H9 (cell line): ENCODE data around the gene SCN8A. TPM values are rescaled to one million over a fixed set of nuclear protein-coding genes. Genes with fewer than 3 reads are reported as not detected.

Experiments
- DNase-seq: peaks from one replicate; pipeline ENCODE4 v3.0.0-alpha.2; 2017
- H2AFZ ChIP-seq: one replicate; pipeline ENCODE4 v1.6.1; 2013; ENCODE audit warnings: mild to moderate bottlenecking, low read length, control low read depth, moderate library complexity
- H2AK5ac ChIP-seq: 2 replicates; pipeline ENCODE4 v1.6.1; 2013; ENCODE audit warnings: low read length, control low read depth, mixed read lengths; ENCODE audit not compliant: insufficient read length
- H2BK120ac ChIP-seq: one replicate; pipeline ENCODE4 v1.6.1; 2013; ENCODE audit warnings: low read depth, mild to moderate bottlenecking, low read length, control low read depth, inconsistent platforms; ENCODE audit not compliant: poor library complexity, severe bottlenecking
- H2BK12ac ChIP-seq: 2 replicates; pipeline ENCODE4 v1.6.1; 2013; ENCODE audit warnings: low read length, control low read depth, mixed read lengths, low read depth; ENCODE audit not compliant: insufficient read length
- H2BK15ac ChIP-seq: 2 replicates; pipeline ENCODE4 v1.6.1; 2013; ENCODE audit warnings: low read depth, low read length, control low read depth
- H2BK20ac ChIP-seq: one replicate; pipeline ENCODE4 v1.6.1; 2013; ENCODE audit warnings: low read depth, mild to moderate bottlenecking, low read length, control low read depth, inconsistent platforms; ENCODE audit not compliant: poor library complexity, severe bottlenecking
- H2BK5ac ChIP-seq: 2 replicates; pipeline ENCODE4 v1.6.1; 2013; ENCODE audit warnings: low read length, control low read depth, mixed read lengths; ENCODE audit not compliant: insufficient read length
- H3K14ac ChIP-seq: 2 replicates; pipeline ENCODE4 v1.6.1; 2013; ENCODE audit warnings: low read length, control low read depth; ENCODE audit not compliant: insufficient read depth
- H3K18ac ChIP-seq: 2 replicates; pipeline ENCODE4 v1.6.1; 2013; ENCODE audit warnings: low read depth, mild to moderate bottlenecking, mixed read lengths, low read length, control low read depth; ENCODE audit not compliant: insufficient read length
- H3K23ac ChIP-seq: 2 replicates; pipeline ENCODE4 v1.6.1; 2013; ENCODE audit warnings: low read length, control low read depth, mixed read lengths, low read depth; ENCODE audit not compliant: insufficient read length
- H3K23me2 ChIP-seq: 2 replicates; pipeline ENCODE4 v1.6.1; 2013; ENCODE audit warnings: low read depth, mild to moderate bottlenecking, mixed read lengths, low read length, control low read depth; ENCODE audit not compliant: insufficient read length, poor library complexity, severe bottlenecking
- H3K27ac ChIP-seq: 2 replicates; pipeline ENCODE4 v1.5.1; 2013; ENCODE audit warnings: low read length, control low read depth, mixed read lengths, low read depth; ENCODE audit not compliant: insufficient read length
- H3K27me3 ChIP-seq: 2 replicates; pipeline ENCODE4 v1.6.1; 2013; ENCODE audit warnings: low read length, control low read depth, inconsistent platforms; ENCODE audit not compliant: insufficient read depth
- H3K4ac ChIP-seq: 2 replicates; pipeline ENCODE4 v1.6.1; 2013; ENCODE audit warnings: low read depth, mild to moderate bottlenecking, control low read depth, inconsistent platforms, low read length, moderate library complexity
- H3K4me1 ChIP-seq: 2 replicates; pipeline ENCODE4 v1.6.1; 2013; ENCODE audit warnings: low read length, control low read depth, inconsistent platforms; ENCODE audit not compliant: insufficient read depth
- H3K4me2 ChIP-seq: 2 replicates; pipeline ENCODE4 v1.6.1; 2013; ENCODE audit warnings: low read length, control low read depth, mixed read lengths; ENCODE audit not compliant: insufficient read length, insufficient read depth
- H3K56ac ChIP-seq: 2 replicates; pipeline ENCODE4 v1.6.1; 2013; ENCODE audit warnings: low read depth, mild to moderate bottlenecking, mixed read lengths, low read length, control low read depth; ENCODE audit not compliant: insufficient read length
- H3K79me1 ChIP-seq: 2 replicates; pipeline ENCODE4 v1.6.1; 2013; ENCODE audit warnings: low read depth, mild to moderate bottlenecking, moderate library complexity, low read length, control low read depth, inconsistent platforms; ENCODE audit not compliant: insufficient read depth, poor library complexity, severe bottlenecking
- H3K79me2 ChIP-seq: 2 replicates; pipeline ENCODE4 v1.6.1; 2013; ENCODE audit warnings: low read length, control low read depth, inconsistent platforms; ENCODE audit not compliant: insufficient read depth
- H3K9ac ChIP-seq: 2 replicates; pipeline ENCODE4 v1.6.1; 2013; ENCODE audit warnings: low read length, control low read depth, mixed read lengths; ENCODE audit not compliant: insufficient read length; ENCODE audit errors: extremely low read depth
- H3K9me3 ChIP-seq: one replicate; pipeline ENCODE4 v1.6.1; 2013; ENCODE audit warnings: low read depth, low read length, inconsistent platforms; ENCODE audit not compliant: control insufficient read depth
- H3T11ph ChIP-seq: one replicate; pipeline ENCODE4 v1.6.1; 2013; ENCODE audit warnings: mild to moderate bottlenecking, low read length, control low read depth, inconsistent platforms
- H4K20me1 ChIP-seq: one replicate; pipeline ENCODE4 v1.6.1; 2013; ENCODE audit not compliant: control insufficient read depth, insufficient read length, insufficient read depth
- H4K5ac ChIP-seq: 2 replicates; pipeline ENCODE4 v1.6.1; 2013; ENCODE audit warnings: low read depth, mild to moderate bottlenecking, mixed read lengths, low read length, control low read depth; ENCODE audit not compliant: insufficient read length
- H4K8ac ChIP-seq: replicated peaks from 2 replicates; pipeline ENCODE4 v1.6.1; 2013; ENCODE audit warnings: low read length, control low read depth, mixed read lengths, low read depth; ENCODE audit not compliant: insufficient read length
- H4K91ac ChIP-seq: 2 replicates; pipeline ENCODE4 v1.6.1; 2013; ENCODE audit warnings: low read depth, mild to moderate bottlenecking, moderate library complexity, mixed read lengths, low read length, control low read depth; ENCODE audit not compliant: insufficient read length
- H3K27ac Mint-ChIP-seq, 3 experiments: 2 replicates in 2 of 3; 3 replicates in 1 of 3; pipeline ENCODE4 v1.8.0; 2020 to 2021; ENCODE audit warnings: mixed read lengths in 3 of 3, mild to moderate bottlenecking in 1 of 3, moderate library complexity in 1 of 3
- H3K27me3 Mint-ChIP-seq: 2 replicates; pipeline ENCODE4 v1.8.0; 2021; ENCODE audit warnings: low read depth, mild to moderate bottlenecking, moderate library complexity, mixed read lengths
- H3K36me3 Mint-ChIP-seq, 3 experiments: 2 replicates in 2 of 3; 3 replicates in 1 of 3; pipeline ENCODE4 v1.8.0; 2020 to 2021; ENCODE audit warnings: low read depth in 3 of 3, mixed read lengths in 3 of 3; ENCODE audit not compliant: insufficient read depth in 1 of 3
- H3K4me1 Mint-ChIP-seq, 2 experiments: 2 replicates each; pipeline ENCODE4 v1.8.0; 2020; ENCODE audit warnings: mixed read lengths in 2 of 2
- H3K4me3 Mint-ChIP-seq, 2 experiments: 2 replicates in 1 of 2; 3 replicates in 1 of 2; pipeline ENCODE4 v1.8.0; 2020 to 2021; ENCODE audit warnings: mild to moderate bottlenecking in 2 of 2, mixed read lengths in 2 of 2, moderate library complexity in 1 of 2
- H3K9me3 Mint-ChIP-seq, 2 experiments: 2 replicates in 1 of 2; 3 replicates in 1 of 2; pipeline ENCODE4 v1.8.0; 2020; ENCODE audit warnings: mild to moderate bottlenecking in 2 of 2, mixed read lengths in 2 of 2, moderate library complexity in 1 of 2
- CTCF ChIP-seq: fragments of 200-600 bp; sonication (generic); conservative IDR thresholded peaks from 3 replicates; pipeline ENCODE4 v1.8.0; 2021; ENCODE audit warnings: antibody characterized with exemption, mild to moderate bottlenecking
- WGBS: extraction: QIAGEN DNeasy Blood & Tissue Kit; methylation state at CpG from one replicate; pipeline ENCODE4 v1.1.7; 2013; ENCODE audit warnings: missing lambda C conversion rate, low lambda C conversion rate, mixed read lengths; ENCODE audit not compliant: insufficient read length; ENCODE audit errors: extremely low coverage; 5-methylcytosine and 5-hydroxymethylcytosine counted together
- total RNA-seq: library from RNA; stranded (reverse); gene quantifications from 2 replicates; pipeline ENCODE4 v1.2.1, GENCODE V29; 2021

The SCN8A gene
- total RNA-seq, 1 experiment from 2014 or later, result 15.2 TPM

DNA sequence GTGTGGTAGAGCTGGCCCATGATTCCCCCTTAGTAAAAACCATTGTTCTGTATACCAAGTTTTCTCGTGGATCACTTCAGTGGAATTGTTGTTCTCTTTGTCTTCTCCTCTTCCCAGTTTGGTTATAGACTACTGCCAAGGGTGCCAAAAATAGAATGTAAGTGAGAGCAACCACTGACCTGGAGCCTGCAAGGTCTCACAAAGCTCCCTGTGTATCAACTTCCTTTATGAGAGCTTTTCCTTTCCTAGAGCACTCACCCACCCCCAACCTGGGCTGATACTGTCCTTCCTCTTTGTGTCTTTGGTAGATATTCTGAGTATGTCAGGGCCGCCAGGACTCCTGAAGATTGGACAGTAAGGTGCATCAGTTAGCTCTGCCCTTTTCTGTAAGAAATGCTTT is 101.0 kb downstream of the SCN8A start:
- Mint-ChIP-seq H3K9me3 (no peaks in the 10 kb centered on the region), H3K27ac (no peak overlapping the region), H3K36me3 (peaks cover 0 to 7% (median 0%) of the 10 kb centered on the region in 3 experiments; a peak in 1 of 7 replicates), H3K4me1 (peaks cover 8% of the 10 kb centered on the region in 2 experiments), H3K4me3 (no peak overlapping the region), H3K27me3 (no peaks in the 10 kb centered on the region)
- no peak overlapping the region for H4K91ac ChIP-seq
- H4K5ac ChIP-seq, result no peak overlapping the region
- H3K79me2 ChIP-seq, result no peaks in the 10 kb centered on the region
- no peaks in the 10 kb centered on the region for H4K20me1 ChIP-seq
- no CpG with 5 or more reads among the region's 2 CpGs for WGBS
- H3K14ac ChIP-seq, result no peak overlapping the region
- H3K9ac ChIP-seq, result no peak overlapping the region
- no peaks in the 10 kb centered on the region for H3K23me2 ChIP-seq
- H3K4me2 ChIP-seq, result no peak overlapping the region
- no peak overlapping the region for H3K18ac ChIP-seq
- H4K8ac ChIP-seq, result no peak overlapping the region
- H3T11ph ChIP-seq, result no peak overlapping the region
- H2BK120ac ChIP-seq, result no peak overlapping the region
- no peak overlapping the region for H3K27ac ChIP-seq
- H2AK5ac ChIP-seq, result no peak overlapping the region
- no peak for DNase-seq
- no peak overlapping the region for H2BK12ac ChIP-seq
- H3K56ac ChIP-seq, result no peak overlapping the region
- no peak for TF ChIP-seq CTCF
- H3K4me1 ChIP-seq, result peaks cover 2% of the 10 kb centered on the region; the same call in 1 of the 2 replicates
- no peak overlapping the region for H3K23ac ChIP-seq
- H3K79me1 ChIP-seq, result no peaks in the 10 kb centered on the region
- no peaks in the 10 kb centered on the region for H3K27me3 ChIP-seq
- H3K9me3 ChIP-seq, result no peaks in the 10 kb centered on the region
- H2AFZ ChIP-seq, result no peak overlapping the region
- H2BK5ac ChIP-seq, result no peak overlapping the region
- no peak overlapping the region for H3K4ac ChIP-seq
- no peak overlapping the region for H2BK20ac ChIP-seq
- no peak overlapping the region for H2BK15ac ChIP-seq
